PC-3 (cell line): Measurements from ENCODE around the gene B3GALT2.

Experiments
- EZH2 ChIP-seq: fragments of 300-600 bp; sonication (generic); IDR thresholded peaks from one replicate; pipeline ENCODE4 v1.6.1; 2017; ENCODE audit warnings: antibody characterized with exemption, mild to moderate bottlenecking, low read length; ENCODE audit not compliant: unreplicated experiment
- EZH2phosphoT487 ChIP-seq: fragments of 300-600 bp; sonication (generic); IDR thresholded peaks from 2 replicates; pipeline ENCODE4 v1.6.1; 2018; ENCODE audit warnings: mild to moderate bottlenecking, antibody characterized with exemption, low read length, borderline replicate concordance
- TF ChIP-seq, protein P1 (sequence below): fragments of 300-600 bp; sonication (generic); conservative IDR thresholded peaks from 2 replicates; pipeline ENCODE4 v1.5.1; 2017; ENCODE audit warnings: antibody characterized with exemption, low read depth, mild to moderate bottlenecking, low read length

DNA sequence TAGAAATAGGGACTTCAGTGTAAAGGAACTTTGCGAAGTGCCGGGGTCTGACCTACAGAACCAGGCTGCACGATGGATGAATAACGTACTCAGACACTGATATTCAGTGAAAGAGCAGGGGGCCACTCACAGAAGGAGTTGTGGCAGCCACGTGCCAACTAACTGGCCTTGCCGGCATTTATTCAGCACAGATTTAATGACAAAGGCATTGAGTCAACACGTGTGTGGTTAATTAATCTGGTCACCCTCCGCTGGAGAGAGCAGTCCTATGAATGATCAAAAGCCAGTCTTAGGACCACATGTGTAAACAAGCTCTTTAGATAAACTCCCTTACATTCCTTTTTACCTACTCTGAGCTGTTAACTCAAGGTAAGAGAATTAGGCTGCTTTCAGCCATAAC is 6.2 kb upstream of the B3GALT2 start:
- TF ChIP-seq, protein P1, sequence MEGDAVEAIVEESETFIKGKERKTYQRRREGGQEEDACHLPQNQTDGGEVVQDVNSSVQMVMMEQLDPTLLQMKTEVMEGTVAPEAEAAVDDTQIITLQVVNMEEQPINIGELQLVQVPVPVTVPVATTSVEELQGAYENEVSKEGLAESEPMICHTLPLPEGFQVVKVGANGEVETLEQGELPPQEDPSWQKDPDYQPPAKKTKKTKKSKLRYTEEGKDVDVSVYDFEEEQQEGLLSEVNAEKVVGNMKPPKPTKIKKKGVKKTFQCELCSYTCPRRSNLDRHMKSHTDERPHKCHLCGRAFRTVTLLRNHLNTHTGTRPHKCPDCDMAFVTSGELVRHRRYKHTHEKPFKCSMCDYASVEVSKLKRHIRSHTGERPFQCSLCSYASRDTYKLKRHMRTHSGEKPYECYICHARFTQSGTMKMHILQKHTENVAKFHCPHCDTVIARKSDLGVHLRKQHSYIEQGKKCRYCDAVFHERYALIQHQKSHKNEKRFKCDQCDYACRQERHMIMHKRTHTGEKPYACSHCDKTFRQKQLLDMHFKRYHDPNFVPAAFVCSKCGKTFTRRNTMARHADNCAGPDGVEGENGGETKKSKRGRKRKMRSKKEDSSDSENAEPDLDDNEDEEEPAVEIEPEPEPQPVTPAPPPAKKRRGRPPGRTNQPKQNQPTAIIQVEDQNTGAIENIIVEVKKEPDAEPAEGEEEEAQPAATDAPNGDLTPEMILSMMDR = no peak
- TF ChIP-seq EZH2 = no peak
- TF ChIP-seq EZH2phosphoT487 = no peak
